HepG2 (cell line): ENCODE results near the gene PAFAH1B2. TPM values are rescaled to one million over a fixed set of nuclear protein-coding genes. Genes with fewer than 3 reads are reported as not detected.

Source experiments
- CAMTA2 ChIP-seq: sonication (generic); formaldehyde crosslinking; IDR thresholded peaks from 2 replicates; pipeline ENCODE4 v1.4.0; 2020; ENCODE audit warnings: mild to moderate bottlenecking, missing genetic modification reagents, borderline replicate concordance
- CREB3 ChIP-seq: sonication (generic); formaldehyde crosslinking; IDR thresholded peaks from 2 replicates; pipeline ENCODE4 v1.5.0; 2020; ENCODE audit warnings: missing genetic modification reagents
- FUBP1 ChIP-seq: sonication (generic); formaldehyde crosslinking; IDR thresholded peaks from 2 replicates; pipeline ENCODE4 v1.5.1; 2020; ENCODE audit warnings: missing genetic modification reagents, mild to moderate bottlenecking, borderline replicate concordance
- RBFOX2 ChIP-seq: fragments of 200-400 bp; formaldehyde crosslinking; IDR thresholded peaks from 2 replicates; pipeline ENCODE4 v1.6.1; 2017; ENCODE audit warnings: low read depth, mild to moderate bottlenecking, low read length
- ZFP1 ChIP-seq: IDR thresholded peaks from 2 replicates; pipeline ENCODE4 v1.6.1; 2016
- ZNF501 ChIP-seq: sonication (generic); formaldehyde crosslinking; IDR thresholded peaks from 2 replicates; pipeline ENCODE4 v1.5.1; 2020; ENCODE audit warnings: mild to moderate bottlenecking, moderate library complexity, missing genetic modification reagents
- ZNF503 ChIP-seq: sonication (generic); formaldehyde crosslinking; IDR thresholded peaks from 2 replicates; pipeline ENCODE4 v1.4.0; 2020; ENCODE audit warnings: missing genetic modification reagents
- ZXDC ChIP-seq: sonication (generic); formaldehyde crosslinking; IDR thresholded peaks from 2 replicates; pipeline ENCODE4 v1.5.0; 2020; ENCODE audit warnings: mild to moderate bottlenecking, missing genetic modification reagents
- polyA plus RNA-seq, 8 experiments: library from polyadenylated mRNA; depleted of rRNA in 3 of 8; stranded (reverse) in 7 of 8; unstranded in 1 of 8; fragments of >200 nt; fragmentation: Illumina TruSeq in 4 of 8; extraction: Trizol in 4 of 8; gene quantifications; 2 replicates each; pipeline versions ENCODE4 v1.2.1 to v1.2.3, GENCODE V29; 2011 to 2016; ENCODE audit warnings: low read depth in 4 of 8, missing spikeins in 1 of 8, mixed read lengths in 1 of 8; ENCODE audit not compliant: insufficient read depth in 1 of 8
- total RNA-seq, 5 experiments: library from RNA; depleted of rRNA; stranded (reverse); fragments of >200 nt; fragmentation: Illumina TruSeq; extraction: Trizol; gene quantifications; 2 replicates each; pipeline ENCODE4 v1.2.3, GENCODE V29; 2016; ENCODE audit warnings: low read depth in 1 of 5
- TF ChIP-seq, protein P1 (sequence below): sonication (generic); formaldehyde crosslinking; IDR thresholded peaks from 2 replicates; pipeline ENCODE4 v1.9.0; 2022; ENCODE audit warnings: missing genetic modification reagents, mild to moderate bottlenecking, borderline replicate concordance
- TF ChIP-seq, protein P2 (sequence below): sonication (generic); formaldehyde crosslinking; IDR thresholded peaks from 2 replicates; pipeline ENCODE4 v1.5.0; 2020; ENCODE audit warnings: mild to moderate bottlenecking, missing genetic modification reagents

PAFAH1B2 gene
- total and polyA plus RNA-seq, 2 of the 13 experiments (the other 11 are each of a cell fraction or from before 2014, with no cell fraction given) = 28.8 to 104 TPM

DNA sequence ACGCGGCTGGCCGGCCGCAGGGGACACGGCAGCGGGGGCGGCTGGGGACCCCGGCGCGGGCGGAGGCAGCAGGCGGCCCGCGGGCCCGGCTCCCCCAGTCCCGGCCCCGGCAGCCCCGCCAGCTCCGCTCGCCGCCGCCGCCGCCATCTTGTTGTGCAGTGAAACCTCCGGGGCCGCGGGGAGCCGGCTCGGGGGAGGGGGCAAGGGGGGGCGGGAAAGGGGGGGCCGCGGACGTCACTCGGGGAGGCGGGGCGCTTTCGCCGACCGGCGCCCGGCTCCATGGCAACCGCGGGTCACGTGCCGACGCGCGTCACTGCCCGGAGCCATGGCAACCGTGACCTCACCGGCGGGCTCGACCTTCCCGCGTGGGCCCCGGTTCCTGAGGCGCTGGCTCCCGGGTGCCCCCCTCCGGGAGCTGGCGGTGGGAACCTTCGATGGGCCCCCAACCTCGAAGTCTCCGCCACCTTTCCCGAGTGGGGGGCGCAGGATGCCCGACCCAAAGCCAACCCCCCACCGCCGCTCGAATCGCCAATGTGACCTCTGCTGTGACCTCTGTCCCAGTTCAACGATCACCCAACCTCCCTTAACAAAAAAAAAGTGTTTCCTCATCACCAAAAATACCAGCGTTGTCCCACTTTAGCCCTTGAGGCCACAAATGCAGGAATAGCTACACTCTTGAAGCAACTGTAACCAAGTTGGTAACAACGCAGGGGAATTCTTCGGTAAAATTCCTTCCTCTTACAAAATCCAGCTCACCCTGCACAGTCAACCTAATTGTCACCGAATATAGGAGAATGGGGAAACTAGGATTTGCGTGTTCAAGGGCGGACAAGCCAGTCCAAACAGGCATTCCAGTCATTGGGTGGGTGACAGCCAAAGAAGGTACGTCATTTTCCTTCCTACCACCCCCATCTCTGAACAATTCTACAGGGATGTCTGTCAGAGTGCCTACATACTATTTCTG is 45.5 kb upstream of the PAFAH1B2 start, which contains the start of gene SIK3 (continued):
- TF ChIP-seq ZNF503 (CRISPR knock-in tag) (no peak), CAMTA2 (no peak), RBFOX2 (0 out of 2 replicates have a peak, but pooled peaks have one; percentile 8), FUBP1 (CRISPR knock-in tag) (no peak), ZXDC (0 out of 2 replicates have a peak, but pooled peaks have one; percentile 38), ZNF501 (peak; percentile 59; the same call in 1 of the 2 replicates), ZFP1 (CRISPR knock-in tag) (no peak), CREB3 (no peak)
- TF ChIP-seq, protein P1, sequence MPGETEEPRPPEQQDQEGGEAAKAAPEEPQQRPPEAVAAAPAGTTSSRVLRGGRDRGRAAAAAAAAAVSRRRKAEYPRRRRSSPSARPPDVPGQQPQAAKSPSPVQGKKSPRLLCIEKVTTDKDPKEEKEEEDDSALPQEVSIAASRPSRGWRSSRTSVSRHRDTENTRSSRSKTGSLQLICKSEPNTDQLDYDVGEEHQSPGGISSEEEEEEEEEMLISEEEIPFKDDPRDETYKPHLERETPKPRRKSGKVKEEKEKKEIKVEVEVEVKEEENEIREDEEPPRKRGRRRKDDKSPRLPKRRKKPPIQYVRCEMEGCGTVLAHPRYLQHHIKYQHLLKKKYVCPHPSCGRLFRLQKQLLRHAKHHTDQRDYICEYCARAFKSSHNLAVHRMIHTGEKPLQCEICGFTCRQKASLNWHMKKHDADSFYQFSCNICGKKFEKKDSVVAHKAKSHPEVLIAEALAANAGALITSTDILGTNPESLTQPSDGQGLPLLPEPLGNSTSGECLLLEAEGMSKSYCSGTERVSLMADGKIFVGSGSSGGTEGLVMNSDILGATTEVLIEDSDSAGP (CRISPR knock-in tag) = no peak; the same call in 1 of the 2 replicates
- TF ChIP-seq, protein P2, sequence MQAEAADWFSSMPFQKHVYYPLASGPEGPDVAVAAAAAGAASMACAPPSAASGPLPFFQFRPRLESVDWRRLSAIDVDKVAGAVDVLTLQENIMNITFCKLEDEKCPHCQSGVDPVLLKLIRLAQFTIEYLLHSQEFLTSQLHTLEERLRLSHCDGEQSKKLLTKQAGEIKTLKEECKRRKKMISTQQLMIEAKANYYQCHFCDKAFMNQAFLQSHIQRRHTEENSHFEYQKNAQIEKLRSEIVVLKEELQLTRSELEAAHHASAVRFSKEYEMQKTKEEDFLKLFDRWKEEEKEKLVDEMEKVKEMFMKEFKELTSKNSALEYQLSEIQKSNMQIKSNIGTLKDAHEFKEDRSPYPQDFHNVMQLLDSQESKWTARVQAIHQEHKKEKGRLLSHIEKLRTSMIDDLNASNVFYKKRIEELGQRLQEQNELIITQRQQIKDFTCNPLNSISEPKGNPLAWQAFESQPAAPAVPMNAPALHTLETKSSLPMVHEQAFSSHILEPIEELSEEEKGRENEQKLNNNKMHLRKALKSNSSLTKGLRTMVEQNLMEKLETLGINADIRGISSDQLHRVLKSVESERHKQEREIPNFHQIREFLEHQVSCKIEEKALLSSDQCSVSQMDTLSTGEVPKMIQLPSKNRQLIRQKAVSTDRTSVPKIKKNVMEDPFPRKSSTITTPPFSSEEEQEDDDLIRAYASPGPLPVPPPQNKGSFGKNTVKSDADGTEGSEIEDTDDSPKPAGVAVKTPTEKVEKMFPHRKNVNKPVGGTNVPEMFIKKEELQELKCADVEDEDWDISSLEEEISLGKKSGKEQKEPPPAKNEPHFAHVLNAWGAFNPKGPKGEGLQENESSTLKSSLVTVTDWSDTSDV (CRISPR knock-in tag) = no peak
